Parathyroid adenoma (tissue), 2 donors: Measurements from ENCODE around the gene KCMF1.
A peak's percentile ranks its signal among the peaks of the same experiment; 100 is the strongest.

ENCODE experiments used
- H2AFZ ChIP-seq: fragments of 300-600 bp; sonication (generic); one replicate; pipeline ENCODE4 v1.7.0; 2017; ENCODE audit warnings: antibody characterized with exemption, mild to moderate bottlenecking
- H3K27ac ChIP-seq: fragments of 300-600 bp; sonication (generic); one replicate; pipeline ENCODE4 v1.7.0; 2017
- H3K27me3 ChIP-seq: fragments of 300-600 bp; sonication (generic); one replicate; pipeline ENCODE4 v1.7.0; 2017; ENCODE audit warnings: low read length; ENCODE audit not compliant: control insufficient read depth, insufficient read depth
- H3K36me3 ChIP-seq: fragments of 300-600 bp; sonication (generic); one replicate; pipeline ENCODE4 v1.7.0; 2017; ENCODE audit warnings: low read length; ENCODE audit not compliant: control insufficient read depth, insufficient read depth
- H3K4me1 ChIP-seq: fragments of 300-600 bp; sonication (generic); one replicate; pipeline ENCODE4 v1.7.0; 2017; ENCODE audit warnings: control low read depth
- H3K4me2 ChIP-seq: fragments of 300-600 bp; sonication (generic); one replicate; pipeline ENCODE4 v1.7.0; 2017; ENCODE audit warnings: low read length
- H3K4me3 ChIP-seq: fragments of 300-600 bp; sonication (generic); one replicate; pipeline ENCODE4 v1.7.0; 2017; ENCODE audit warnings: low read depth, low read length
- H3K79me2 ChIP-seq: fragments of 300-600 bp; sonication (generic); one replicate; pipeline ENCODE4 v1.7.0; 2017; ENCODE audit warnings: control low read depth
- H3K9ac ChIP-seq: fragments of 300-600 bp; sonication (generic); one replicate; pipeline ENCODE4 v1.7.0; 2017; ENCODE audit warnings: mild to moderate bottlenecking
- H3K9me3 ChIP-seq: fragments of 300-600 bp; sonication (generic); one replicate; pipeline ENCODE4 v1.7.0; 2017; ENCODE audit warnings: low read length; ENCODE audit not compliant: control insufficient read depth
- CTCF ChIP-seq: fragments of 300-600 bp; sonication (generic); IDR thresholded peaks from one replicate; pipeline ENCODE4 v1.7.0; 2017; ENCODE audit warnings: antibody characterized with exemption, mild to moderate bottlenecking
- donor health status: primary hyperparathyroidism.

Gene KCMF1

GRCh38 chr2:84925724-84926376, 45.1 kb upstream of the KCMF1 start:
- Histone ChIP-seq H3K9ac (no peak overlapping the region), H3K27me3 (no peaks in the 10 kb centered on the region), H3K4me1 (no peaks in the 10 kb centered on the region)

GRCh38 chr2:84927275-84927627, 43.7 kb upstream of the KCMF1 start:
- Histone ChIP-seq H3K4me2 (no peak overlapping the region), H3K27me3 (no peaks in the 10 kb centered on the region), H3K4me1 (no peaks in the 10 kb centered on the region), H3K9ac (no peak overlapping the region), H3K36me3 (no peaks in the 10 kb centered on the region), H3K9me3 (no peaks in the 10 kb centered on the region), H3K4me3 (no peak overlapping the region), H3K79me2 (no peaks in the 10 kb centered on the region), H3K27ac (no peak overlapping the region), H2AFZ (peak overlapping the region; percentile 71)
- TF ChIP-seq CTCF: no peak

More at GRCh38 chr2:84925724-84926376, 45.1 kb upstream of the KCMF1 start:
- Histone ChIP-seq H3K9me3 (no peaks in the 10 kb centered on the region), H3K27ac (peak overlapping the region; percentile 35), H3K4me3 (peak overlapping the region; percentile 15), H3K4me2 (peak overlapping the region; percentile 51), H3K79me2 (no peaks in the 10 kb centered on the region), H3K36me3 (no peaks in the 10 kb centered on the region), H2AFZ (peak overlapping the region; percentile 73)
- peak; percentile 99 for TF ChIP-seq CTCF

GRCh38 chr2:84931384-84931821, 39.6 kb upstream of the KCMF1 start:
- no peaks in the 10 kb centered on the region for H3K36me3 ChIP-seq
- no peaks in the 10 kb centered on the region for H3K79me2 ChIP-seq
- no peaks in the 10 kb centered on the region for H3K27me3 ChIP-seq
- no peak overlapping the region for H3K4me3 ChIP-seq
- H2AFZ ChIP-seq: no peak overlapping the region
- H3K9ac ChIP-seq: no peak overlapping the region
- H3K27ac ChIP-seq: no peak overlapping the region
- no peak for TF ChIP-seq CTCF
- no peaks in the 10 kb centered on the region for H3K4me1 ChIP-seq
- H3K9me3 ChIP-seq: no peaks in the 10 kb centered on the region
- H3K4me2 ChIP-seq: no peak overlapping the region

GRCh38 chr2:84938194-84938879, 32.6 kb upstream of the KCMF1 start:
- no peaks in the 10 kb centered on the region for H3K9me3 ChIP-seq
- H3K9ac ChIP-seq: no peak overlapping the region
- H3K79me2 ChIP-seq: no peaks in the 10 kb centered on the region
- H3K4me2 ChIP-seq: no peak overlapping the region
- no peaks in the 10 kb centered on the region for H3K36me3 ChIP-seq
- no peak overlapping the region for H3K4me3 ChIP-seq
- no peak overlapping the region for H2AFZ ChIP-seq
- no peak for TF ChIP-seq CTCF
- H3K27ac ChIP-seq: no peak overlapping the region
- no peaks in the 10 kb centered on the region for H3K4me1 ChIP-seq
- no peaks in the 10 kb centered on the region for H3K27me3 ChIP-seq
